HG02884 (cell line): ENCODE results near the gene EIF3D.

Experiments used
- ATAC-seq: cut with Tn5 transposase; IDR thresholded peaks from one replicate; pipeline ENCODE4 v1.9.1; 2021; ENCODE audit warnings: mild to moderate bottlenecking, moderate library complexity; ENCODE audit not compliant: unreplicated experiment

The EIF3D gene

GRCh38 chr22:36510384-36510783 lies 18.6 kb downstream of the EIF3D start:
- no peak for ATAC-seq

DNA sequence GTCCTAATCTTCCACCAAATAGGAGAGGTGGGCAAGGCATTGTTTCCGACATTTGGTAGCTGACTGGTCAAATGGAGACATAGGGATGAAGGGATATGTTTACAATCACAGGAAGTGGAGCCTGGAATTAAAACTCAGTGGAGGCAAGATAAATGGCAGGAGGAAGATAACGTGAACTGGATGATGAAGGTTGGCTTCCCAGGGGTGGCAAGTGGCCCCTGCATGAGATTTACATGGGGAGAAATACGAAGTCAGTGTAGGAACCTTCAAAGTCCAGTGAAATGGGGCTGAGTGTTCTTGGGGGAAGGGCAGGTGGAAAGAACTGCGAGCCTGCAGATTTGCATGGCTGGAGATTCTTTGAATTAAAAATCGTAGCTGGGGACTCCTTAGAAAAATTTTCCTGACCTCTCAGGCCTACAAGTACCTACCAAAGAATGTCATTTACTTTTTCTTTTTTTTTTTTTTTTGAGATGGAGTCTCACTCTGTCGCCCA lies 21.4 kb downstream of the EIF3D start:
- no peak for ATAC-seq

DNA sequence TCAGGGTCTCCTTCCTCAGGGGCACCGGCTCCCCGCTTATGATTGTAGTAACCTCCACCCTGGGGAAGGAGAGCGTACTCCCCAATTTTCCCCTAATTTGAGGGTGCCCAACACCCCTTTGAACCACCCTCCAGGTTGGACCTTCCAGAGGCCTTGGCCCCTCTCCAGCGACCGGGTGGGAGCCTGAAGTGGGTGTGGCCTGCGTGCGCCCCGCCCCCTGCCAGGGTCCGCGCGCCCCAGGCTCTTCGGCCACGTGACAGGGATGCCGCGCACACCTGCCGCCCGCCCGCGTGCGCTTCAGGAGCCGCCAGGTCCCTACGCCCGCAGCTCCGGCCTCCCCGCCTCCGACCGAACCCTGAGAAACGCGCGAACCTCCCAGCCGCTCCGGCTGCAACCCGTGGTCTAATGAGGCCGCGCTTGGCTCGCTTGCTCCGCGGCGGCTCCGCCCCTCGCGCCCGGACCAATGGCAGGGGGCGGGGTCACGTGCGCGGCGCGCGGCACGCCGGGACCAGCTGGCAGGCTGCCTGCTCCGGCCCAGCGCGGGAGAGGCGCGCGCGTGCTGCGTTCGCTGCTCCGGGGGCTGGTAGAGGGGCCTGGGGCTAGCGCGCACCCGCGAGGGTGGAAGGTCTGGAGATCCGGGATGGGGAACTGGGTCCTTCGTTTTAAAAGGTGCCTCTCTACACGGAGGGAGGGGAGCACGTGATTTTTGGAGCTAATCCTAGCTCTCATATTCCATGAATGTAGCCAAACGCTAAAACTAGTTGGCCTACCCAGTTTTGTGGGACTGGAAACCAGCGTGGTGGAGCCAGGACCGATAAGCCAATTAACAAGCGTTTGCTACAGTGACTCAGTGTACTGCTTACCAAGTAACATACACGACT lies 22.1 kb downstream of the EIF3D start, which contains the start of gene FOXRED2:
TSS of gene FOXRED2 (minus strand) at position 404 of the 881 bp plus-strand sequence. CDS start 618 bp downstream, outside the sequence.
- ATAC-seq = no peak

GRCh38 chr22:36505998-36506635 lies 22.8 kb downstream of the EIF3D start:
- no peak for ATAC-seq

- ATAC-seq = no peak
Measured at GRCh38 chr22:36497910-36498665, 30.9 kb downstream of the EIF3D start.

DNA sequence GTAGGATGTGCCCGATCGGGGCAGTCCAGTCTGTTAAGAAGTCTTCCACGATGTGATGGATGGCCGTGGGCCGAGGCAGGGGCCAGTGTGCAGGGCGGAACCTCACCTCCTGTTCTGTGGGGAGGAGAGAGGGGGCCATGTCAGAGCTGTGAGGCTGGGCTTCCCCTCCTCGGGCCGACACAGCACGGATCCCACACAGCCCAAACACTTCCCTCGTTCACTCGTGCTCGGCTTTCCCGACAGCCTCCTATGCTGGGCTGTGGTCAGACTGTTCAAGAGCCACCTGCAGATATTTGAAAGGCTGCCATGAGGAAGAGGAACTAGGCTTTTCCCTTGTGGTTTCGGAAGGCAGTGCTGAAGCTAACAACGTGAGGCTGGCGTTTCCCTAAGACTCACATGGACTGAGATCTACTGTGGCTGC lies 35.3 kb downstream of the EIF3D start:
- no peak for ATAC-seq

DNA sequence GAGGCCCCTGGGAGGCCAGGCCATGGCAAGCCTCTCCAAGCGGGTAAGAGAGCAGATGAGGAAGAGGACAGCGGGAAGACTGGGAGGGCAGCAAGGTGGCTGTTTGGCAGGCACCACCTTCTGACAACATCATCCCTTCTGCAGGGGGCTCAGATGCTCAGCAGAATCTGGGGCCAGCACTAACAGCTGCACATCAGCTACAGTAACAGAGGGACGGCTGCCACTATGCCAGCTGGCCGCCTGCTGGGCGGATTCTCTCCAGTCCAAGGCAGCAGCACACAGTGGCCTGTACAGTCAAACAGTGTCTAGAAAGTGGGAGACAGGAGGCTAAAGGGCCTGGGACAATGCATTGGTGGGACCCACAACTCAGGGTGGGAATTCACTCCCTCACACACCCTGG lies 36.9 kb downstream of the EIF3D start:
- no peak for ATAC-seq

DNA sequence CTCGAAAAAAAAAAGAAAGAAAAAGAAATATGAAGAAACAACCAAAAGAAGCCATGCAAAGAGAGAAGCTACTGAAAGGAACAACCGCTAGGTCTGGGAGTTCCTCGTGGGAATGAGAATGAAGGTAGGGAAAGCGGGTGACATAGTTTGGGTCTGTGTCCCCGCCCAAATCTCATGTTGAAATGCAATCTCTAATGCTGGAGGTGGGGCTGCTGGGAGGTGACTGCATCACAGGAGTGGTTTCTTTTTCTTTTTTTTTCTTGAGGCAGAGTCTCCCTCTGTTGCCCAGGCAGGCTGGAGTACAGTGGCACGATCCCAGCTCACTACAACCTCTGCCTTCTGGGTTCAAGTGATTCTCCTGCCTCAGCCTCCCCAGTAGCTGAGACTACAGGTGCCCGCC lies 37.8 kb downstream of the EIF3D start:
- no peak for ATAC-seq

GRCh38 chr22:36486619-36487384 lies 42.2 kb downstream of the EIF3D start:
- no peak for ATAC-seq

- ATAC-seq = peak; percentile 87
Measured at GRCh38 chr22:36481393-36482168, 47.4 kb downstream of the EIF3D start, which contains the start of gene TXN2. TXN2 (minus strand) TSS chr22:36481640; CDS start chr22:36480837, 803 bp downstream.

DNA sequence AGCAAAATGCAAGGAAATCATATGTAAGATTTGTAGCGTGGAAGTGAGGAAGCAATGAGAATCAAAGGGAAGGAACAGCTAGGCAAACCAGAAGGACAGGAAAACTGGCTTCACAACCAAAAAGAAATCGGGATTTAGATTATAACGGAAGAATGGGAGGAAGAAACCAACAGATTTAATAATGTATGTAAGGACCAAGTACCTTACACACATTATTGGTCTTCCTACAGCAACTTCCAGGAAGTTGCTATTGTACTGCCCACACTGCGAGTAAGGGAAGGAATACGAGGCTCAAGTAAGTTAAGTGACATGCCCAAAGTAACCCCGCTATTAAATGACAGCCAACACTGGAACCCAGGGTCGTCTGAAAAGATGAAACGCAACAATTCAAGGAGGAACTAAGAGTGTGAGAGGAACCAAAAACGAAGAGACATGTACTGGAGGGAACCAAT lies 48.0 kb downstream of the EIF3D start:
- no peak for ATAC-seq

DNA sequence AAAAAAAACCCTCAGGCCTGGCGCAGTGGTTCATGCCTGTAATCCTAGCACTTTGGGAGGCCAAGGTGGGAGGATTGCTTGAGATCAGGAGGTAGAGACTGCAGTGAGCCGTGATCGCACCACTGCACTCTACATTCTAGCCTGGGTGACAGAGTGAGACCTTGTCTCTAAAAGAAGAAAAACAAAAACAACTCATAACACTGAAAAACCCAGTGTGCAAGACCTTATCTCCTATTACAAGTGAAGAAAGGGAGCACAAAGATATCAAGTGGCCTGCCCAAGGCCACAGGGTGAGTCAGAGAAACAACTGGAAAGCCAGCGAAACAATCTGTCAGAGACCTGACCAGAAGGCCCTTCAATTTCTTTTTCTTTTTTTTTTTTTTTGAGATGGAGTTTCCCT lies 50.0 kb downstream of the EIF3D start:
- no peak for ATAC-seq

- ATAC-seq = no peak
Measured at GRCh38 chr22:36475341-36475740, 53.6 kb downstream of the EIF3D start.

- no peak for ATAC-seq
Measured at GRCh38 chr22:36472689-36473088, 56.3 kb downstream of the EIF3D start.

DNA sequence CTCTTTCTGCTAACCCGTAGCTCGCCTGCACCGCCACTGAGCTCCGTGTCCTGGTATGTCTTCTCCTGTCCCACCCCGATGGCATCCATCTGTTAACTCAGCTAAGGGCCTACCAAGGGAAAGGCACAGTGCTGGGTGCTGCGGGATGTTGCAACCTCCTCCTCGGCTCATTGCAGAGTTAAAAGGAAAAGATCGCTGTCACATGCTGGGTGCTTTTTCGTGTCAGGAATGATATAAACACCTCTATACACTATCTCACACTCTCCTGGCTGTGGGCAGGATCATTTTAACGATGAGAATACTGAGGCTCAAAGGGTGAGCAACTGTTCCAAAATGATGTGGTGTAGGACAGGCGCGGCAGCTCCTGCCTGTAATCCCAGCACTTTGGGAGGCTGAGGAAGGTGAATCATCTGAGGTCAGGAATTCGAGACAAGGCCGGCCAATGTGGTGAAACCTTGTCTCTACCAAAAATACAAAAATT lies 57.6 kb downstream of the EIF3D start:
- ATAC-seq = no peak

- ATAC-seq = no peak
Measured at GRCh38 chr22:36470994-36471331, 58.0 kb downstream of the EIF3D start.

DNA sequence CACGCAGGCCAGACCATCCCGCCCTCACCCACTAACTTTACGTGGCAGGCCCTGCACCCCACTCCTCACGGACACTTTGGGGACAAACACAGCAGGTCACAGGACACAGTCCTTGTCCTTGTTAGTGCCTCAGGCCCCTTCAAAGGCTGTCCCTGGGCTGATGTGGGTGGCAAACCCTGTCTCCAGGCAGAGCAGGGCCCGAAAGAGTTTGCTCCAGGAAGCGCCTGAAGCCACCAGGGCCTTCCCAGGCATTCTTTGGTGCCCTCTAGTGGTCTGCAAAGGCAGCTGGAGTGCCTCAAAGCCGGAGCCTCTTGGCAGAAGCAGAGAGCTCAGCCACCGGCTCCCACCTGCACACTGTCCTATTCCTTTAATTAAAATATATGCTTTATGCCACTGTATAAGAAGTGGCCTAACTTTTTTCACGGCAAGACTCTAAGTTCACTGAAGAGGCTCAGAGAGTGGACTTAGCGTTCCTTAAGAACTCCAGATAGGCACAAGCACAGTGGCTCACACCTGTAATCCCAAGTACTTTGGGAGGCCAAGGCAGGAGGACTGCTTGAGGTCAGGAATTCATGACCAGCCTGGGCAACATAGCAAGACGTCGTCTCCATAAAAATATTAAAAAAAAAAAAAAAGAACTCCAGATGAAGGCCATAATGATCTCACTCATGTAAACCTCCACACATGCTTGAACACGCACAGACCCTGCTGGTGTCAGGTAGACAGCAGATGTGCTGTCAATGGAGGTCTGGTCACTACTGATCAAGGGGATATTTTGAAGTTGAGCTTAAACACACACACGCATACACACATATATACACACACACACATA lies 58.6 kb downstream of the EIF3D start:
- ATAC-seq = no peak

- no peak for ATAC-seq
Measured at GRCh38 chr22:36469094-36469710, 59.8 kb downstream of the EIF3D start.
